GM21390 (cell line): ENCODE data around the gene PALLD.
A peak's percentile ranks its signal among the peaks of the same experiment; 100 is the strongest.

ENCODE experiments used
- ATAC-seq: cut with Tn5 transposase; IDR thresholded peaks from one replicate; pipeline ENCODE4 v1.9.1; 2021; ENCODE audit not compliant: unreplicated experiment

The PALLD gene

DNA sequence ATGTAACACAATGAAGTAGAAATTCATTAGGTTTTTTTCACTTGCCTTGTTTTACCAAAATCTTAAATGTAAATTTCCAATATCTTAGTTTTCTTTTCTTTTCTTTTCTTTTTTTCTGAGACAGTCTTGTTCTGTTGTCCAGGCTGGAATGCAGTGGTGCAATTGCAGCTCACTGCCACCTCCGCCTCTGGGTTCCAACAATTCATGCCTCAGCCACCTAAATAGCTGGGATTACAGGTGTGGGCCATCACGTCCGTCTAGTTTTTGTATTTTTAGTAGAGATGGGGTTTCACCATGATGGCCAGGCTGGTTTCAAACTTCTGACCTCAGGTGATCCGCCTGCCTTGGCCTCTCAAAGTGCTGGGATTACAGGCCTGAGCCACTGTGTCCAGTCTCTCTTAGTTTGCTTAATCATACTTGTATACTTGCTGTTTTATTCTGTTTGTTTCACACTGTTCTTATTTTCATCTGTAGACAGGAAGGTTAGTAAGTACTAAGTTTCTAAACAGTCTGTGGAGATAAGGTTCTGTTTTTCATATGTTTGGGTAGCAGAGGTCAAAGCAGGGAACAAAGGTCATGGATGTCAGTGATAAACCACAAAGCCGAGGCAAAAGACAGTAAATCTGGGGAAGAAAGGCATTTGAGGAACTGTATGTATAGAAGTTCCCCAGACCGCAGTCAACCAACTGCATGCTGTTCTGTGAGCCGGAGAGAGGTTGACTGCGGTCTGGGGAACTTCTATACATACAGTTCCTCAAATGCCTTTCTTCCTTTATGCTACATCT lies 384.2 kb downstream of the PALLD start:
- peak; percentile 54 for ATAC-seq

DNA sequence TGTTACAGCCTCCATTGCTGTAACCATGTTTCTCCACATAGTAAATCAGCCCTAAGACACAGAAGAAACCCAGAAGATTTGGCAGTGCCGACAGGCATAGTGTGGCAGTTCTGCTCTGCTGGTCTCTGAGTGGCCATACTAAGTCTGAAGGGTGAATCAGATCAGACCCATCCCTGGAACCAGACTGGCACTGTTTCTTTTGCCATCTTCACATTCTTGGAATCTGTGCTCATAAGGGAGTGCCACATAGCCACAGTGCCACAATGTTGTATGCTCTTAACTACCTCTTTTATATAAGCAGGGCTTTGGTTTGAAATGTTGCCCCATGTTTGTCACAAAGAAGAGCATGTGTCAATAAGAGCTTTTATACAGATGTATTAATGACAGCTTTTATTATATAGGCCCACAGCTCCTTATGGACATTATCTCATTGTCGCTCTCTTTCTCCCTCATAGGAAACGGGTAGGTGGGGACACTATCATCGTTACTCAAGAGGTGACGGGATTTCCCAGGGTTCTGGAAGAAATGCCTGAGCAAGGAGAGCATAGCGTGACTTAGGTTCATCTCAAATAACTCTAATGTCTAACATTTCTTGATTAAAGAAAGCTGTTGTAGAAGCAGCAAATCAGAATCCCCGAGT lies 385.0 kb downstream of the PALLD start:
- ATAC-seq, result no peak

- no peak for ATAC-seq
Measured at GRCh38 chr4:168882650-168883233, 385.9 kb downstream of the PALLD start.

DNA sequence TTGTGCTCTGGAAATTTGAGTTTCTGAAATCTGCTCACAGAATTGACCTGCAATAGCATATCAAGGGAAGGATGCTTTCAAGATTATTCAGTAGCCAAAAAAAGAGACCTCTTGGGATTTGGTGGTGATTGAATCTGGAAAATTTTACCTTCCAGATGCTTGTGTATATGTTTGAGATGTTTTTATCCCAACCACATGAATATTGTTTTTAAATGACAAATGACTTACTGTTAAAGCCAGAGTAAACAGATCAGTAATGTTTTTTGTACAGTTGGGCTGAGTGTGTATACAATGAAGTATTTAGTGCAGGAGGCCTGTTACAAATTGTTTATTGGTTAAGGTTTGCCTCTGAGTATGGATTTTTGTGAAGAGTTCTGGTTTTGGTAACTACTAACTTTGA lies 386.7 kb downstream of the PALLD start:
- ATAC-seq, result no peak

- no peak for ATAC-seq
Measured at GRCh38 chr4:168884251-168885124, 387.6 kb downstream of the PALLD start.

GRCh38 chr4:168885400-168885799 lies 388.5 kb downstream of the PALLD start:
- ATAC-seq, result no peak

DNA sequence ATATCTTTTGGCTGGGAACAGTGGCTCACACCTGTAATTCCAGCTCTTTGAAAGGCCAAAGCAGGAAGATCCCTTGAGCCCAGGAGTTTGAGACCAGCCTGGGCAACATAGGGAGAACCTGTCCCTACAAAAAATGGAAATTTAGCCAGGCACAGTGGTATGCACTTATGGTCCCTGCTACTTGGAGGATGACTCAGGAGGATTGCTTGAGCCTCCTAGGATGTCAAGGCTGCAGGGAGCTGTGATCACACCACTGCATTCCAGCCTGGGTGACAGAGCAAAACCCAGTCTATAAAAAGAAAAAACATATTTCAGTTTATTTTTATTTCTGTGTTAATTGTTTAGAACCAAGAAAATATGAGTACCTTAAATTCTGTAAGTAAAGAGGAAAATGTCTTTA lies 389.5 kb downstream of the PALLD start:
- no peak for ATAC-seq

GRCh38 chr4:168887809-168888208 lies 391.0 kb downstream of the PALLD start:
- no peak for ATAC-seq

GRCh38 chr4:168888715-168889215 lies 391.9 kb downstream of the PALLD start:
- ATAC-seq, result no peak

GRCh38 chr4:168891086-168891485 lies 394.2 kb downstream of the PALLD start:
- ATAC-seq, result no peak

DNA sequence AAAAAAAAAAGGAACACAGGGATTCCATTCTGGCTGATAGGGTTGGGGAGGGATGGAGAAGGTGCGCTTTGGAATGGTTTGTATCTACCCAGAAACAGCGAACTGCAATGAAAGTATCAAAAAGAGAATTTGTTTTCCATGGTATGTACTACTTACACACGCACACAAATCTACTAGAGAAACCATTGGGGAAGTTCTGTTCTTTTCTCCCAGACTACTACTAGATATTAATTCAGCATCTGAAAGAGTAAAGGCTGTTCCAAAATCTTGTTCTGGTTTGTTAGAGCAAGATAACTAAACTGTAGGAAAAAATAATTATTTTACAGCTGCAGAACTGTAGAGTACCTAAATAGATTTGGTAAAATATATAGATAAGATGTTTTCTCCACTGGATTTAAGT lies 394.8 kb downstream of the PALLD start:
- ATAC-seq, result no peak

DNA sequence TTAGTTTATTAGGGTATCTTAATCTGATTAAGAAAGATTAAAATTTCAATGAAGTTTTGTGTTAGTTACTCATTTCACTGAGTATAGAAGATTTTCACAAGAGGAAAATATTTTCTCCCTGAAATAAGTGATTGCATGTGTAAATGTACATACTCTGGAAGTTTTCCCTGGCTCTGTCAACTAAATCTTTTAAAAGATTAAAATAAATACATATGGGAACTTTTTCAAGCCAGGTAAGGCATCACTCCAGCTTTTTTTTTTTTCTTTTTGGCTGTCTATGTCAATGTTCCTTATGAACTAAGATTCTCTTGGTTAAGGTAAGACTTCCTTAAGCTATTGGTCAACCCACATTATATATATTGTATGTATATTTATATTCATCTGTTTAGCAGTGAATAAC lies 395.6 kb downstream of the PALLD start:
- ATAC-seq, result no peak

DNA sequence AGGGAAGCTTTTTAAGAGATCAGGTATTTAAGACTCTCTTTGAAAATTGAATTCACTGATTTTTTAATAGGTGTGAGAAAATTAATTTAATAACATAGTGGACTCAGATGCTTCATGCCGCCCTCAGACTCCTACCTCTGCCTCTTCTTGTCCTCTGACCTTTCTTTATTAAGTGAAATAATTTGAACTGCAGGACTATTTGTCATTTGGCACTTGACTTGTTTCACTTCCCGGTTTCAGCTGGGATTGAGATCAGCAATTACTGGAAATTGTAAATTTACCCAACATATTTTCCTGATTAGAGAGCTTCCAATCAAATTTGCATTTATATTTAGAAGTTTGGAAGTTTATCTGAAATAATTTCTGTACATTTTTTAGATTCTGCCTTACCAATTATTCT lies 396.4 kb downstream of the PALLD start:
- no peak for ATAC-seq

- no peak for ATAC-seq
Measured at GRCh38 chr4:168893807-168894206, 397.0 kb downstream of the PALLD start.

GRCh38 chr4:168900080-168900479 lies 403.2 kb downstream of the PALLD start:
- ATAC-seq, result no peak

- no peak for ATAC-seq
Measured at GRCh38 chr4:168907119-168907698, 410.4 kb downstream of the PALLD start.

DNA sequence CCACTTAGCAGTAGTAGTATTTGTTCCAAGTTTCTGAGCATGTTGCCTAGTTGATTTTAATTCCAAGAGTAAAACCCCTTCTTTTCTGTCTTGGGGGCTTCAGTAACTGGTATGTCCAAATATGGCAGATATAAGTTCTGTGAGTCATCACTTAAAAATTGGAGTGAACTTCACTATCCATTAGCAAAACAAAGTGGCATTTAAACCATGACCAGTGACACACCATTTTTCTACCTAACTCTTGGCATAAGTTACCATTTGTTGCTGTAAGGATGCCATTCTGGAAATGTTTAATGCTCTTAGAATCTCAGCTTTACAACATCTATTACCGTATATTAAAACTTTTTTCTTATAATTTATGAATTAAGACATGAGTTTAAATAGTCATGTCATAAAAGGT lies 411.2 kb downstream of the PALLD start:
- ATAC-seq, result no peak

GRCh38 chr4:168908851-168909273 lies 412.0 kb downstream of the PALLD start:
- no peak for ATAC-seq

- no peak for ATAC-seq
Measured at GRCh38 chr4:168914095-168914494, 417.2 kb downstream of the PALLD start.

GRCh38 chr4:168917138-168917779 lies 420.4 kb downstream of the PALLD start:
- ATAC-seq, result no peak
